K562 (cell line): ENCODE data around the gene MMP19. TPM values are rescaled to one million over a fixed set of nuclear protein-coding genes. Genes with fewer than 3 reads are reported as not detected.

Experiments used
- CBX8 ChIP-seq: fragments of 200-600 bp; sonication (generic); IDR thresholded peaks from 2 replicates; pipeline ENCODE4 v1.6.1; 2012; ENCODE audit warnings: borderline replicate concordance, mixed run types, low read depth, mild to moderate bottlenecking, moderate library complexity, mixed read lengths, low read length, control low read depth, inconsistent platforms; ENCODE audit not compliant: poor library complexity, severe bottlenecking; ENCODE audit errors: extremely low read depth
- FOXK1 ChIP-seq: sonication (generic); formaldehyde crosslinking; IDR thresholded peaks from 2 replicates; pipeline ENCODE4 v1.8.0; 2022; ENCODE audit warnings: missing genetic modification reagents, mild to moderate bottlenecking, borderline replicate concordance
- MTA1 ChIP-seq: fragments of 450-650 bp; IDR thresholded peaks from 2 replicates; pipeline ENCODE4 v1.6.1; 2017; ENCODE audit warnings: borderline replicate concordance
- NRF1 ChIP-seq, 2 experiments: fragments of 450-650 bp; IDR thresholded peaks in 1 of 2; conservative IDR thresholded peaks in 1 of 2; 2 replicates each; pipeline ENCODE4 v1.6.1; 2014; ENCODE audit warnings: mild to moderate bottlenecking in 2 of 2
- POLR2B ChIP-seq: fragments of 450-650 bp; IDR thresholded peaks from 2 replicates; pipeline ENCODE4 v1.6.1; 2018; ENCODE audit warnings: low read depth; ENCODE audit not compliant: partially characterized antibody
- ZBTB7A ChIP-seq: IDR thresholded peaks from 2 replicates; pipeline ENCODE4 v1.6.1; 2011; ENCODE audit warnings: low read depth, mild to moderate bottlenecking, low read length, moderate library complexity, borderline replicate concordance; ENCODE audit not compliant: control insufficient read depth
- ZNF165 ChIP-seq: fragments of 250-450 bp; sonication (Bioruptor Pico); IDR thresholded peaks from 2 replicates; pipeline ENCODE4 v1.4.0; 2020; ENCODE audit warnings: borderline replicate concordance
- ZNF384 ChIP-seq: IDR thresholded peaks from 2 replicates; pipeline ENCODE4 v1.6.1; 2012; ENCODE audit warnings: low read depth, low read length, improper control_type of control experiment
- ZNF766 ChIP-seq: fragments of 200-800 bp; sonication (Bioruptor generic); conservative IDR thresholded peaks from 2 replicates; pipeline ENCODE4 v1.6.1; 2016; ENCODE audit warnings: missing genetic modification characterization, missing compliant biosample characterization
- ZSCAN29 ChIP-seq: fragments of 450-650 bp; IDR thresholded peaks from 2 replicates; pipeline ENCODE4 v1.6.1; 2017
- polyA plus RNA-seq, 8 experiments: library from polyadenylated mRNA; depleted of rRNA in 4 of 8; stranded (reverse) in 5 of 8; unstranded in 3 of 8; fragments of >200 nt; fragmentation: Nextera tagmentation in 2 of 8; fragmentation: Illumina TruSeq in 1 of 8; extraction: Ambion mirVana in 2 of 8; extraction: Trizol in 1 of 8; gene quantifications; 2 replicates each; pipeline versions ENCODE4 v1.2.1 to v1.2.3, GENCODE V29; 2011 to 2014; ENCODE audit warnings: inconsistent platforms in 1 of 8, missing spikeins in 1 of 8
- total RNA-seq, 7 experiments: library from RNA; depleted of rRNA in 6 of 7; stranded (reverse); fragments of >200 nt in 6 of 7; fragmentation: Illumina TruSeq in 2 of 7; extraction: Trizol in 2 of 7; gene quantifications; 2 replicates each; pipeline versions ENCODE4 v1.2.1 to v1.2.3, GENCODE V29; 2011 to 2021; ENCODE audit warnings: low replicate concordance in 1 of 7
- TF ChIP-seq, protein P1 (sequence below): fragments of 450-650 bp; IDR thresholded peaks from 2 replicates; pipeline ENCODE4 v1.6.1; 2016; ENCODE audit warnings: mild to moderate bottlenecking, moderate library complexity
- TF ChIP-seq, protein P2 (sequence below), 2 experiments: IDR thresholded peaks; 2 replicates each; pipeline ENCODE4 v1.6.1; 2011; ENCODE audit warnings: borderline replicate concordance in 1 of 2, control low read depth in 1 of 2, low read depth in 1 of 2, low read length in 1 of 2, mild to moderate bottlenecking in 1 of 2, mixed read lengths in 1 of 2, moderate library complexity in 1 of 2; ENCODE audit not compliant: insufficient read depth in 1 of 2, insufficient read length in 1 of 2, poor library complexity in 1 of 2, severe bottlenecking in 1 of 2; ENCODE audit errors: extremely low read depth in 1 of 2

Gene MMP19
- total and polyA plus RNA-seq, 9 of the 15 experiments (the other 6 are each of a cell fraction or from before 2014, with no cell fraction given): 0.14 to 1.6 (median 0.66) TPM

- TF ChIP-seq, protein P1, sequence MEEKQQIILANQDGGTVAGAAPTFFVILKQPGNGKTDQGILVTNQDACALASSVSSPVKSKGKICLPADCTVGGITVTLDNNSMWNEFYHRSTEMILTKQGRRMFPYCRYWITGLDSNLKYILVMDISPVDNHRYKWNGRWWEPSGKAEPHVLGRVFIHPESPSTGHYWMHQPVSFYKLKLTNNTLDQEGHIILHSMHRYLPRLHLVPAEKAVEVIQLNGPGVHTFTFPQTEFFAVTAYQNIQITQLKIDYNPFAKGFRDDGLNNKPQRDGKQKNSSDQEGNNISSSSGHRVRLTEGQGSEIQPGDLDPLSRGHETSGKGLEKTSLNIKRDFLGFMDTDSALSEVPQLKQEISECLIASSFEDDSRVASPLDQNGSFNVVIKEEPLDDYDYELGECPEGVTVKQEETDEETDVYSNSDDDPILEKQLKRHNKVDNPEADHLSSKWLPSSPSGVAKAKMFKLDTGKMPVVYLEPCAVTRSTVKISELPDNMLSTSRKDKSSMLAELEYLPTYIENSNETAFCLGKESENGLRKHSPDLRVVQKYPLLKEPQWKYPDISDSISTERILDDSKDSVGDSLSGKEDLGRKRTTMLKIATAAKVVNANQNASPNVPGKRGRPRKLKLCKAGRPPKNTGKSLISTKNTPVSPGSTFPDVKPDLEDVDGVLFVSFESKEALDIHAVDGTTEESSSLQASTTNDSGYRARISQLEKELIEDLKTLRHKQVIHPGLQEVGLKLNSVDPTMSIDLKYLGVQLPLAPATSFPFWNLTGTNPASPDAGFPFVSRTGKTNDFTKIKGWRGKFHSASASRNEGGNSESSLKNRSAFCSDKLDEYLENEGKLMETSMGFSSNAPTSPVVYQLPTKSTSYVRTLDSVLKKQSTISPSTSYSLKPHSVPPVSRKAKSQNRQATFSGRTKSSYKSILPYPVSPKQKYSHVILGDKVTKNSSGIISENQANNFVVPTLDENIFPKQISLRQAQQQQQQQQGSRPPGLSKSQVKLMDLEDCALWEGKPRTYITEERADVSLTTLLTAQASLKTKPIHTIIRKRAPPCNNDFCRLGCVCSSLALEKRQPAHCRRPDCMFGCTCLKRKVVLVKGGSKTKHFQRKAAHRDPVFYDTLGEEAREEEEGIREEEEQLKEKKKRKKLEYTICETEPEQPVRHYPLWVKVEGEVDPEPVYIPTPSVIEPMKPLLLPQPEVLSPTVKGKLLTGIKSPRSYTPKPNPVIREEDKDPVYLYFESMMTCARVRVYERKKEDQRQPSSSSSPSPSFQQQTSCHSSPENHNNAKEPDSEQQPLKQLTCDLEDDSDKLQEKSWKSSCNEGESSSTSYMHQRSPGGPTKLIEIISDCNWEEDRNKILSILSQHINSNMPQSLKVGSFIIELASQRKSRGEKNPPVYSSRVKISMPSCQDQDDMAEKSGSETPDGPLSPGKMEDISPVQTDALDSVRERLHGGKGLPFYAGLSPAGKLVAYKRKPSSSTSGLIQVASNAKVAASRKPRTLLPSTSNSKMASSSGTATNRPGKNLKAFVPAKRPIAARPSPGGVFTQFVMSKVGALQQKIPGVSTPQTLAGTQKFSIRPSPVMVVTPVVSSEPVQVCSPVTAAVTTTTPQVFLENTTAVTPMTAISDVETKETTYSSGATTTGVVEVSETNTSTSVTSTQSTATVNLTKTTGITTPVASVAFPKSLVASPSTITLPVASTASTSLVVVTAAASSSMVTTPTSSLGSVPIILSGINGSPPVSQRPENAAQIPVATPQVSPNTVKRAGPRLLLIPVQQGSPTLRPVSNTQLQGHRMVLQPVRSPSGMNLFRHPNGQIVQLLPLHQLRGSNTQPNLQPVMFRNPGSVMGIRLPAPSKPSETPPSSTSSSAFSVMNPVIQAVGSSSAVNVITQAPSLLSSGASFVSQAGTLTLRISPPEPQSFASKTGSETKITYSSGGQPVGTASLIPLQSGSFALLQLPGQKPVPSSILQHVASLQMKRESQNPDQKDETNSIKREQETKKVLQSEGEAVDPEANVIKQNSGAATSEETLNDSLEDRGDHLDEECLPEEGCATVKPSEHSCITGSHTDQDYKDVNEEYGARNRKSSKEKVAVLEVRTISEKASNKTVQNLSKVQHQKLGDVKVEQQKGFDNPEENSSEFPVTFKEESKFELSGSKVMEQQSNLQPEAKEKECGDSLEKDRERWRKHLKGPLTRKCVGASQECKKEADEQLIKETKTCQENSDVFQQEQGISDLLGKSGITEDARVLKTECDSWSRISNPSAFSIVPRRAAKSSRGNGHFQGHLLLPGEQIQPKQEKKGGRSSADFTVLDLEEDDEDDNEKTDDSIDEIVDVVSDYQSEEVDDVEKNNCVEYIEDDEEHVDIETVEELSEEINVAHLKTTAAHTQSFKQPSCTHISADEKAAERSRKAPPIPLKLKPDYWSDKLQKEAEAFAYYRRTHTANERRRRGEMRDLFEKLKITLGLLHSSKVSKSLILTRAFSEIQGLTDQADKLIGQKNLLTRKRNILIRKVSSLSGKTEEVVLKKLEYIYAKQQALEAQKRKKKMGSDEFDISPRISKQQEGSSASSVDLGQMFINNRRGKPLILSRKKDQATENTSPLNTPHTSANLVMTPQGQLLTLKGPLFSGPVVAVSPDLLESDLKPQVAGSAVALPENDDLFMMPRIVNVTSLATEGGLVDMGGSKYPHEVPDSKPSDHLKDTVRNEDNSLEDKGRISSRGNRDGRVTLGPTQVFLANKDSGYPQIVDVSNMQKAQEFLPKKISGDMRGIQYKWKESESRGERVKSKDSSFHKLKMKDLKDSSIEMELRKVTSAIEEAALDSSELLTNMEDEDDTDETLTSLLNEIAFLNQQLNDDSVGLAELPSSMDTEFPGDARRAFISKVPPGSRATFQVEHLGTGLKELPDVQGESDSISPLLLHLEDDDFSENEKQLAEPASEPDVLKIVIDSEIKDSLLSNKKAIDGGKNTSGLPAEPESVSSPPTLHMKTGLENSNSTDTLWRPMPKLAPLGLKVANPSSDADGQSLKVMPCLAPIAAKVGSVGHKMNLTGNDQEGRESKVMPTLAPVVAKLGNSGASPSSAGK: no peak
- TF ChIP-seq POLR2B: peak; percentile 37
- TF ChIP-seq ZNF384: no peak; the same call in 1 of the 2 replicates
- peak; percentile 29; the same call in 1 of the 2 replicates for TF ChIP-seq ZBTB7A
- peak; percentile 22 to 23; a peak in 2 of 4 replicates for TF ChIP-seq NRF1 (conservative IDR thresholded peaks at IDR 0.05 in 1 of 2, IDR thresholded peaks at IDR 0.05 in 1 of 2)
- no peak for TF ChIP-seq MTA1
- TF ChIP-seq, protein P2, sequence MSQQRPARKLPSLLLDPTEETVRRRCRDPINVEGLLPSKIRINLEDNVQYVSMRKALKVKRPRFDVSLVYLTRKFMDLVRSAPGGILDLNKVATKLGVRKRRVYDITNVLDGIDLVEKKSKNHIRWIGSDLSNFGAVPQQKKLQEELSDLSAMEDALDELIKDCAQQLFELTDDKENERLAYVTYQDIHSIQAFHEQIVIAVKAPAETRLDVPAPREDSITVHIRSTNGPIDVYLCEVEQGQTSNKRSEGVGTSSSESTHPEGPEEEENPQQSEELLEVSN (IDR thresholded peaks at IDR 0.05; ENCODE audit: borderline replicate concordance in 1 of 2, extremely low read depth in 1 of 2, insufficient read depth in 1 of 2, insufficient read length in 1 of 2, low read depth in 1 of 2, low read length in 1 of 2, poor library complexity in 1 of 2, severe bottlenecking in 1 of 2): peak in 1 of 2 experiments; percentile 18
- no peak for TF ChIP-seq CBX8
- 0 out of 2 replicates have a peak, but pooled peaks have one; percentile 26 for TF ChIP-seq ZNF766 (CRISPR knock-in tag)
- no peak for TF ChIP-seq FOXK1
- no peak for TF ChIP-seq ZSCAN29
- no peak for TF ChIP-seq ZNF165
Measured at GRCh38 chr12:55847603-55848291, 5.0 kb upstream of the MMP19 start (continued).
